Stimulated activated CD4-positive, alpha-beta T cell treated with anti-CD3 and anti-CD28 coated beads, Interleukin-12 subunit alpha, Interleukin-12 subunit beta, amount 100 ng/mL, for 4 hours (primary cell): ENCODE measurements around the gene CLPTM1L.
"Not testable (repeated sequence)": the region's sequence is repeated elsewhere in the genome, so short reads cannot be mapped to it uniquely, and the experiment has no call there.

ENCODE experiments used
- DNase-seq: peaks from one replicate; pipeline ENCODE4 v3.0.0-alpha.2; 2020

The CLPTM1L gene

DNA sequence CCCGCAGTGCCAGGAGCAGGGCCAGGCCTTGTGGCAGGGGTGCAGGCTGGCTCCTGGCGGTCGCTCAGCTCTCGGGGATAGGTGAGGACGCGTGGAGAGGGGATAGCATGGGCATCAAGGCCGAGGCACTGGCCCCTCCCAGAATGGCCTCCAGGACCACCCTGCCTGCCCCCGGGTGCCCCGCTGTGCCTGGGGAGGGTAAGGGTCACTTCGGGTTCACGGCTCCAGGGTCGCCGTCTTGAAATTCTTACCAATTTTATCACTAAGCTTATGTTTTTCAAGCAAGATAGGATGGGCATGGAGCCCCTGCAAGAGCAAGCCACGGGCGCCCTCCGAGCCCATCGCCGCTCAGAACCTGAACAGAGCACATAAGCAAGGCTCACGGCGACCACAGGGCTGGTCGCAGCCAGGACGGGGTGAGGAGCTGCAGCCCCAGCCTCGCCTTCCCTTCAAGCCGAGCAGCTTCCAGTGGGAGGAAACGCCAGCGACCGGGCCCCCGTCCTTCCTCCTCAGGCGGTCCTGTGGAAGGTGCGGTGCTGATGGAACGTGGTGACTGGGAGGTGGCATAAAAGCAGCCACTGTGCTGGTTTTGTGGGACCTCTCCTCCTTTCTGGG lies 14.2 kb upstream of the CLPTM1L start:
- DNase-seq, result no peak

DNA sequence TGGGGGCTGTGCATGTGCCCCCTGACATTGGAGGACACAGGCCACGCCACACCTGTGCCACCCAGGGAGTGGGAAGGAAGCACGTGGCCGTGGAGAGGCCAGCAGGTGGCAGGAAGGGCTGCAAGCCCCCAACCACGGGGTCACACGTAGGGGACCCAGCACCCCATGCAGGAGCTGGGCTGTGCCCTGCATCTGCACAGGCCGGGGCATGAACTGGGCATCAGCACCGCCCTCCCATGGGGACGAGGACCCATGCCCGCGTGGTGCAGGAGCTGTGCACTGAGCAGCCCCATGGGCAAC lies 13.8 kb upstream of the CLPTM1L start:
- no peak for DNase-seq

DNA sequence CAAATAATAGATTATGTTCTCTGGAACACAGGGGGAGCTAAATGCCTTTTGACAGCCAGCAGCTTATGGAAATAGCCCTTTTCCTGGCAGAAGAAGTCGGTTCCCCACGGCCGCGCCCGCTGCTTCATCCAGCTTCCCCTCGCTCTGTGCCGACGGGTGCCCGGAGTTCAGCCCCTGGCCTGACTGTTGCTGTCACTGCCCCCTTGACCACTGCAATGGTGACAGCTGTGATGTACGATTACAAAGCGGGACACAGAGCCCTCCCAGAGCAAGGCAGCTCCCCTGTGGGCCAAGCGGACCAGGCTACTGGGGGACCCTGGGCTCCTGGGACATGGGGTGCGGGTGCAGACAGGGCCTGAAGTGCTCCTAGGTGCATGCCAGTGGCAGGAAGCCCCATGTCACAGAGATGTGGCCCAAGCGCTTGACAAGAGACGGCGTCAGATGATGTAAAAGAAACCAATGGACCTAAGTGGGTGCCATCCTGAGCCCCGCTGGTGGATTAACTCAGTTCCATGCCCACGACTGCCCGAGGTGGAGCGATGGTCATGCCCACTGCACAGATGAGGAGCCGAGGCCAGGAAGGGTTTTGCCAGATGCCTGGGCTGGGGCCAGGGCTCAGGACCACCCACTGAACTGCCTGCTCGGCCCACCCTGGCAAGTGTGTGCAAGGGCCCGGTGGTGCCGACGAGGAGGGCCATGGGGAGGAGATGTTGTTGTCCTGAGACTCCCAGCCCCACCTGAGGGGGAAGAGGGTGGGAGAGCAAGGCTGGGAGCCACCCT lies 13.2 kb upstream of the CLPTM1L start:
- DNase-seq, result no peak

DNA sequence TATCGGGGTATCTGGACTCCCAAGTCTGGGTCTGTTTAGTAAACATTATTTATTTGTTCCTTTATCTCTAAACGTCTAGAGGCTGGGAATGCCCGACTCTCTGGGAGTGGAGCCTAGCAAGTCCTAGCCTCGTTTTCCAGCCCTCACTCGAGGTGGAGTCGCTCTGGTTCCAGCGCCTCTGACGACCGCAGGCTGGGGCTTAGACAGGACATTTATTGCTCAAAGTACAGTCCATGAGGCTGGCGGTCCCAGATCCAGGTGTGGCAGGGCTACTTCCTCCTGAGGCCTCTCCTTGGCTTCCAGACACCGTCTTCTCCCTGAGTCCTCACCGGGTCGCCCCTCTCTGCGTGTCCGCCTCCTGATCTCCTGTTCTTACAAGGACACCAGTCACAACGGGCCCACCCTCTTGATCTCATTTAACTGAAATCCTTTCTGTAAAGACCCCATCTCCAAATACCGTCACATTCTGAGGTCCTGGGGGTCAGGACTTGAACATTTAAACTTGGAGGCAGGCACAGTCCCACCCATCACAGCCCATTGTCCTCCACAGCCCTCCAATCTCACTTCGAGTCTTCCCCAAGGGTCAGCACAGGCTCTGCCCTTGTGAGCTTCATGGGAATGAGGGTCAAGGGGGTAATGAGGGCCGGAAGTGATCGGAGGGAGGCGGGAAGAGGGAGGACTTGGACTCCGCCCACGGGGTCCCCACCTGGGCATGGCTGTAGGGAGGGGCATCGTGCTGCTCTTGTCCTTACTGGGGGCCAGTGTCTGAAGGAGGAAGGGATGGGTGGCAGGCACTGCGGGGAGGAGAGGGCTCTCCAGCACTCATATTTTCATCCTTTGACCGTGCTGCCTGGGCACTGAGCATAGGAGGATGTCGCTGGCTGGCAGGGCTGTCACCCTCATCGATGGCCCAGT lies 12.2 kb upstream of the CLPTM1L start:
- no peak for DNase-seq

DNA sequence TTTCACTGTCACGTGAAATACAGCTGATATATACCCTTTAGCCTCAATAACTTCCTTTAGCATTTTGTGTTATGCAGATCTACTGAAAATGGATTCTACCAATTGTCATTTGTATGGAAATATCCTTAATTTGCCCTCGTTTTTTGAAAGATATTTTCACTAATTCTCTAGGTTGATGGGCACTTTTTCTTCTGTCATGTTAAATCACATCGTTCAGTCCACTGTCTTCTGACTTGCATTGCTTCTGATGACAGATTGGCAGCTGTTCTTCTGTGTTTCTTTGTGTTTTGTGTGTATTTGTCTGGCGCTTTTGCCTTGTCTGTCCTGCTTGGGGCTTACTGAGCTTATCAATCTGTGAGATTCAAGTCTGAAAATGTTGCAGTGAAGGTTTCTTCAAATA lies 9.7 kb upstream of the CLPTM1L start:
- no peak for DNase-seq

DNA sequence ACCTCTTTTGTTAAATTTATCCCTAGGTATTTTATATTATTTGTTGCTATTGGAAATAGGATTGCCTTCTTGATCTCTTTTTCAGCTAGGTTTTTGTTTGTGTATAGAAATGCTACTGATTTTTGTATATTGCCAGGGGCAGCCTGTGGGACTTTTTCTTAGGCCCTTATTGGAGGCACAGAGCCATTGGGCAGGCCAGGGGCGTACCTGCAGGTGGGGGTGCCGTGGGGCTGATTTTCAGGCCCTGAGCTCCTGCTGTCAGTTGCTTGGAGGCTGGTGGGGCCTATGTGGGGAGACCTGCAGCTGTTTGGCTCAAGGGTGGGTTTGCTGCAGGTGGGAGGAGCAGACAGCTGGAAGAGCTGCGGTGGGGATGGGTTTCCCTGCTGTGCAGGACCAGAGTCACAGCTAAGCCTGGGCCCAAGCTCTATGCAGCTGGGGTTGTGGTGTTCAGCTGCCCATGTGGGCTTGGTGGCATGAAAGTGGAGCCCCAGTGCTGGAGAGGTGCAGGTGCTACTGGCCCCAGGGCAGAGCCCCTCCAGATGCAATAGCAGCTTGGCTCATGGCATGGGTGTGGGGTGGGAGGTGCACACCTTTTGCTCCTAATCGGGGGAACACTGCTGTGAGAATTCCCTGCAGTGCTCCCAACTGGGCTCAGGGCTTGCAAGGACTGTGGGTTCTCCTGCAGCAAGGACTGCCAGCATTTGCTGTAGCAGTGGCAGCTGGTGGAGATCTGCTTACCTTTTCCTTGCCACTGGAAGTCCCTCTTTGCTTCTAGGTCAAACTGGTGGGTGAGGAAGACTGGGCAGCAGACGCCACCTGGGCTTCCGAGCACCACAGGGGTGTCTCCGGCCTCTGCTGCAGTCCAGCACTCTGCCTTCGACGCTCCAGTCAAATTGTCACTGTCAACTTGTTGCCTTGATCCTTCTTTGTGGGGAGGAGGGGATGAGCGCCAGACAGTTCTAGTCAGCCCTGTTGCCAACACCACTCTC lies 7.6 kb upstream of the CLPTM1L start:
- no peak for DNase-seq

DNA sequence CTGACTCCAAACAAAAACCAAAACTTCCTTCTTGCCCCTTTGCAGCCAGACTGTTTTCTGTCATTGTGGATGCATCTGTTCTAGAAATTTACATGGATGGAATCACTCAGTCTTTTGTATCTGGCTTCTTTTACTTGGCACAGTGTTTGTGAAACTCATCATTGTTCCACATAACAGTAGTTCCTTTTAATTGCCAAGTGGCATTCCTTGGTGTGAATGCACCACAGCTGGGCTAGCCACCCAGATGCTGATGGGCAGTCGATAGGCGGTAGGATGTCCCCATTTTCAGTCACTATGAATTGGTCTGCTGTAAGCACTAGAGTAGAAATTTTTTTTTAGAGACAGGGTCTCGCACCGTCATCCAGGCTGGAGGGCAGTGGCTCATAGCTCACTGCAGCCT lies 6.3 kb upstream of the CLPTM1L start:
- DNase-seq, result no peak

DNA sequence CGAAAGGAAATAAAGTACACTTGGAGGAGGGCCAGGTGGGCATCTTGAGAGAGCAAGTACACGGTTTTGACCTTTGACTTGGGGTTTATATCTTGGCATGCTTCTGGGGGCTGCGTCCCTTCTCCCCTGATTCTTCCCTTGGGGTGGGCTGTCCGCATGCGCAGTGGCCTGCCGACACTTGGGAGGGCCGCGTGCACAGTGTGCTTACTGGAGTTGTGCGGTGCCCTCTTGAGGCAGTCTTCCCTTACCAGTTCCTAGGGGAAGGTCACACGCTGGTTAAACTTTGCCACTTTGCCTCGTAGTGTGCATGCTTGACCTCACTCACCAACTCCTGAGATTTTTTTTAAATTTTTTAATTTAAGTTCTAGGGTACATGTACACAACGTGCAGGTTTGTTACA lies 4.3 kb upstream of the CLPTM1L start:
- no peak for DNase-seq

DNA sequence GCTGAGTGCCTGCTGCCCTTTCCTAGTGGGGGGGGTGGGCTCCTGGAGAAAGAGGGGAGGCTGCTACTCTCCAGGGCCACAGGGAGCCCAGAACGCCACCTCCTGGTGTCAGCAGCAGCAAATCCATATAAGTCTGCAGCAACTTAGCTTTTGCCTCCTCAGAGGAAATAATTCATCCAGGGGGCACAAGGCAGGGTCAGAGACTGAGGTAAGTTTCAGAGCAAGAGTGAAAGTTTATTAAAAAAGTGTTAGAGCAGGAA lies 4.0 kb upstream of the CLPTM1L start:
- DNase-seq, result no peak

DNA sequence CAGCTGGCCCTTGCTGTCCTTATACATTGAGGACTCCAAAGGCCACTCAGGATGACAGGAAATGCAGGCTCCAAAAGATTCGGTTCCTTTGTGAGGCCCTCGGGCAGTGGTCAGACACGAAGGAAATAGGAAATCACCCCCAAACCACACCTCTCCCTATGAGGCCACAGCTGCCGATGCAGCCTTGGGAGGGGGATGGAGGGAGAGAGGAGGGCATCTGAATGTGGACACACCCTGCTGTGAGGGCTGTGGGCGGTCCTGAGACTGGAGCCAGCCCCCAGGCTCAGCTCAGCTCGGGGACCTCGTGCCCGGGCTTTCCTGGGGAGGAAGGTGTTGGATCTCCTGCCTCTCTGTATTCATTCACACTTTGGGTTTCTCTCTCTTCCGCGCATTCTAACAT lies 2.7 kb upstream of the CLPTM1L start:
- DNase-seq, result no peak

DNA sequence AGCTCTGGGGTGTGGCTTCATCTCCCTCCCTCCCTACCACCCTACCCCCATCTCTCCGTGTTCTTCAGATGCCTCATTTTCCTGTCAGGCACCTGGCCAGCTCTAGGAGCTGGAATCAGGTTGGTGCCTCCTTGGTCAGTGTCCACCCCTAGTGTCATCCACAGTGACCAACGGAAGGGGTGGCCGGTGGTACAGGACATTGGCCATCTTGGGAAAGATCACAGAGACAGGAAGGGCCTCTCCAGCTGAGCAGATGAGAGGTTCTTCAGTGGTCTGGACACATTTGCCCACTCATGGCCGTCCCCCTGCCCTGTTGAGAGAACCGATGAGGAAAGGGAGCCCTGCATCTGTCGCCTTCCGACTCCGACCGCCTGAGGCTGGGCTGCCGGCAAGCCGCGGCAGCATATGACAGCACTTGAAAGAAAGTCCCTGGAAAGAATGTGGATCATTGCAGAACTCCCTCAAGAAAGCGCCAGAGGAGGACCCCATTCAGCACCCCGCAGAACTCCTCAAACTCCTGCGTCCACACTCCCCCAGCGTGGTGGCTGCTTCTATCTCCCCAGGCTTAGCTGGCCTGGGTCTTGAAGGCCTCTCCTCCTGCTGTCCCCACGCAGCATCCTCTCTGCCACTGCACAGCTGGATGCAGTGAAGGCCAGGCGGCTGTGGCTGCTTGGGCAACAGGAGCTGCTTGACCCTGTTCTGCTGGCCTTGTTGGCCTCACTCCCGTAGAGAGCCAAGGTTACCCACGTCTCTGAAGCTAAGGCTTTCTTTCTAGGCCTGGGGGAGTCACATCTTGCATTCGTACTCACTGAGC lies 1.9 kb upstream of the CLPTM1L start:
- DNase-seq, result no peak

DNA sequence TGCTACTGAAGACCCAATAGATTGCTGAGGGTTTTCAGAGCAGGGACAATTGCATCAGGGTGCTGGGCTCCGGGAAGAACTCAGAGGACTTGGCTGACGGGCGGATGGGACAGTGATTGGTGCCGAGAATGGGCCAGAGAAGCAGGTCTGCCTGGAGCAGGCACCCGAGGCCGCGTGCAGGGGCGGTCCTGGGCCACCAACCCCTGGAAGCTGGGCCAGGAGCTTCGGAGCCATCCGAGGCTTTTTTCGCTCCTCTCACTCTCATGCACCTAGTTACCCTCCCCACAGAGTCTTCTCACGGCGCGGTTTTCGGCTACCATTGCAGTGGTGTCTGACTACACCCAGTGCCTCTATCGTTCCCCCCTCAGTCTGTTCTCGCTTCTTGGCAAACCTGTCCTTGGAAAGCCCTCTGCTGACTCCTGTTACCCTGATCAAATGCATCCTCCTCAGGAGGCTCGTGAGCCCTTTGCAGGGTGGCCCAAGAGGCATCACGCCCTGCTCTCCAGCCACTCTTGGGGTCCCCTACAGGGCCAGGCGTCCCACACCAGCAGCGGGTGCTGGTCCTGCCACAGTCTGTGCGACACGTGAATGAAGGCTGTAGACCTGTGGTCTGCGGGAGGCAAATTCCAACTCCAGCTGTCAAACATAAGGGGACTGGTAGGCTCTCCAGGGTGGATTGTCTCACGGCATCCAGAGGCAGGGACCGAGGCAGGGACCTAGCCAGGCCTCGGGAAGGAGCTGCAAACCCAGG lies 1.2 kb upstream of the CLPTM1L start:
- DNase-seq, result no peak

DNA sequence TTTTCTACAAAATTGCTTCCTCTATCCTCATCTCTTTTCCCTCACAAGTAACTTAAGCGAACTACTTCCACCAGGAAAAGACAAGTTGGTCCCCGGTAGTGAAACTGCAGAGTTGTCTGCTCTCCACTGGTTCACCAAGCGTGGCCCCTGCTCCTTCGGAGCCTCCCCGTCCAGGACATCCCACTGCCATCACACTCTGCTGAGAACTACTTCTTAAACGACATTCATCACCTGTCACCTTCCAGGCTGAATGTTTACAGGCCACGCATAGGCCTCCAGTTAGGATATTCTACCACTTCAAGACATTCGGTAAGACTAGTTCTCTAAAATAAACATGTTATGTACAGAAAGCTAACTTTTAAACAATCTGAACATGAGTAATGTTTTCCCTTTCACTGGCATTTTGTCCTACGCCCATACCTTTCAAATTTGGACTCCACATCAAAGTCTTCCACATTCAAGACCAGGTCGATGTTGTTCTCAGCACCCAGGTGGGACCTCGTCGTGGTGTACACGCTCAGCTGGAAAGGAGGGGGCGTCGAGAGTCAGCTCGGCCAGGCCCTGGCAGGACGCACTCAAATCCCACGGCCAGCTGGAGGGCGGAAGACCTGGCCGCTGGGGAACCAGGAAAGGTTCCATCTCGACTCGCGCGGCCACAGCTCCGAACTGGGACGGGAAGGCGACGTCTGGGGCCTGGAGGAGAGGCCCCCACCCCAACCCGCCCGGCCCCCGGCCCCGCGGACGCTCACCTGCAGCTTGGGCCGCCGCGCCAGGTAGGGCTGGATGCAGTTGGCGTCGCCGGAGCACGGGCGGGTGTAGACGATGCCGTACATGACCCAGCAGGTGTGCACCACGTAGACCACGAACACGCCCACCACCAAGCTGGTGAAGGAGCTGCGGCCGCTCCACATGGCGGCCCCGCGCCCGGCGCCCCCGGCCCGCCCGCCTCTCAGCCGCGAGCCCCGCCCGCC lies 683 bp downstream of the CLPTM1L start:
- peak; percentile 28 for DNase-seq

DNA sequence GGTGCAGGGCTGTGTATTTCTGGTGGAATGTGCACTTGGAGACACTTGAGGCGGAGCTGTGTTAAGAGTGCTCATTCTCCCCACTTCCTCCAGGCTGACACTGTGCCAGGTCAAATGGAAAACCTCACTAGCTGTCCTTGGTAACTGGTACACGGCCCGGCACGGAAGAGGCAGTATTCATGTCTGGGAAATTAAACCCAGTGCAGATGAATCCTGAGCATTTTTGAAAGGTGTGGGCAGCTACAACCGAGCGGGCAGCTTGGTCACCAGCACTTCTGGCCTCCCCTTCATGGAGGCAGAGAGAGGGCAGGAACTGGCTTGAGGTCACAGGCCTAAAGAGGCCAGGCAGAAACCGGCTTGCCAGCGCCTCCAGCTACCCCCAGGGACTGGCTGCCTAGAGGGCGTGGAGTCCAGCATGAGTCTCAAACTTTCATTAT lies 1.6 kb downstream of the CLPTM1L start:
- no peak for DNase-seq

DNA sequence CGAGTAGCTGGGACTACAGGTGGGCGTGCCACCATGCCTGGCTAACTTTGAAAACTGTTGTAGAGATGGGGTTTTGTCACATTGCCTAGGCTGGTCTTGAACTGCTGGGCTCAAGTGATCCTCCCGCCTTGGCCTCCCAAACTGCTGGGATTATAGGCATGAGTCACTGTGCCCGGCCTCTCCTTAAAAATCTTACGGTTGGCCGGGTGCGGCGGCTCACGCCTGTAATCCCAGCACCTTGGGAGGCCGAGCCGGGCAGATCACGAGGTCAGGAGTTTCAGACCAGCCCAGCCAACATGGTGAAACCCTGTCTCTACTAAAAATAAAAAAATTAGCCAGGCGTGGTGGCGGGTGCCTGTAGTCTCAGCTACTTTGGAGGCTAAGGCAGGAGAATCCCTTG lies 2.2 kb downstream of the CLPTM1L start:
- not testable (repeated sequence) for DNase-seq

DNA sequence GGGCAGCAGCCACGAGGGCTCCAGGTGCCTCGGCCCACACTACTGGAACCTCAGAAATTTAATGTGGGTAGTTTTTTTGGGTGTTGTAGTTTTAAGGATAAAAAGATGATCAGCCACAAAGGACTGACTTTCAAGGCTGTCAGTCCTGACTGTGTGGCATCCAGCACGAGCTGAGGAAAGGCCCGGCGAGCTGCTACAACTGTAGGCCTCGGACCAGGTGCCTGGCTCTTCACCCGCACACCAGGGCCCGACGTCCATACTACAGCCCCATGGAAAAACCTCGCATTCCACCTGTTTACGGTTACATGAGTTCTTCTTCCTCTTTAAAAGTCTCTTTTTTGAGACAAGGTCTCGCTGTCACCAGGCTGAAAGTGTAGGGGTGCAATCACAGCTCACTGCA lies 2.6 kb downstream of the CLPTM1L start:
- DNase-seq, result no peak

DNA sequence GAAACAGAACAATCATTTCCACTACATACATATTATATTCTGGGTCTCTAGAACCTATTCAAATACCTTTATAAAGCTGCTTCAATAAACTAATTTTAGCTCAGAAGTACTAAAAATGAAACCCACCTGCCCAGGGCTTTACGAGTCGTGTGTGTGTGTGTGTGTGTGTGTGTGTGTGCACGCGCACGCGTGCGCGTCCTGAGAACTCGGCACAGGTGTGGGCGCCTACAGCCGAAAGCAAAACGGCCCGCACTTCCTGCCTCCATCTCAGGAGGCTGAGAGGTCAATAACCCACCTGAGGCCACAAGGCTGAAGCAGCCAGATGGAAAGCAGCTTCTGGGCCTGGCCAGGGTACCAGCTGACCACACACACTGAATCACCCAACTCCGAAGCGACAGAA lies 3.0 kb downstream of the CLPTM1L start:
- DNase-seq, result no peak

DNA sequence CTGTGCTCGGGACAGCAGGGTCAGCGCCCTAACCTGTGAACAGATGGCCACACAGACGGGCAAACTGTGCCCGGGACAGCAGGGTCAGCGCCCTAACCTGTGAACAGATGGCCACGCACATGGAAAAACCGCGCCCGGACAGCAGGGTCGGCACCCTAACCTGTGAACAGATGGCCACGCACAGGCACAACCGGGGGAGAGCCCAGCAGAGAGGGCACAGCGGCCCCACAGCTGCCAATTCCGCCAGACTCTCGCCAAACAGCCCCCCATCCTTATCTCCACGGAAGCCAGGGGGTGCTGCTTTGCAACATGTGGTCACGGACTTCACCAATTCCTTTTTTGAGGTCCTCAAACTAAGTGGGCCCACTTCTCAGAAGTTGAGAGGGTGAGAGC lies 5.1 kb downstream of the CLPTM1L start:
- not testable (repeated sequence) for DNase-seq

DNA sequence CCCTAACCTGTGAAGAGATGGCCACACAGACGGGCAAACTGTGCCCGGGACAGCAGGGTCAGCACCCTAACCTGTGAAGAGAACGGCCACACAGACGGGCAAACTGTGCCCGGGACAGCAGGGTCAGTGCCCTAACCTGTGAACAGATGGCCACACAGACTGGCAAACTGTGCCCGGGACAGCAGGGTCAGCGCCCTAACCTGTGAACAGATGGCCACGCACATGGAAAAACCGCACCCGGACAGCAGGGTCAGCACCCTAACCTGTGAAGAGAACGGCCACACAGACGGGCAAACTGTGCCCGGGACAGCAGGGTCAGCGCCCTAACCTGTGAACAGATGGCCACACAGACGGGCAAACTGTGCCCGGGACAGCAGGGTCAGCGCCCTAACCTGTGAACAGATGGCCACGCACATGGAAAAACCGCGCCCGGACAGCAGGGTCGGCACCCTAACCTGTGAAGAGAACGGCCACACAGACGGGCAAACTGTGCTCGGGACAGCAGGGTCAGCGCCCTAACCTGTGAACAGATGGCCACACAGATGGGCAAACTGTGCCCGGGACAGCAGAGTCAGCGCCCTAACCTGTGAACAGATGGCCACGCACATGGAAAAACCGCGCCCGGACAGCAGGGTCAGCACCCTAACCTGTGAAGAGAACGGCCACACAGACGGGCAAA lies 5.6 kb downstream of the CLPTM1L start:
- not testable (repeated sequence) for DNase-seq
